DMS53 treated with DMSO at 0.1 percent for 48 hours (cell line): ENCODE data around the gene LPCAT1.
"Not testable (repeated sequence)": the region's sequence is repeated elsewhere in the genome, so short reads cannot be mapped to it uniquely, and the experiment has no call there.

Source experiments
- DNase-seq: peaks from one replicate; lab custom pipeline; 2025; ENCODE audit not compliant: unreplicated experiment; lab: John Stamatoyannopoulos, UW

Gene LPCAT1

DNA sequence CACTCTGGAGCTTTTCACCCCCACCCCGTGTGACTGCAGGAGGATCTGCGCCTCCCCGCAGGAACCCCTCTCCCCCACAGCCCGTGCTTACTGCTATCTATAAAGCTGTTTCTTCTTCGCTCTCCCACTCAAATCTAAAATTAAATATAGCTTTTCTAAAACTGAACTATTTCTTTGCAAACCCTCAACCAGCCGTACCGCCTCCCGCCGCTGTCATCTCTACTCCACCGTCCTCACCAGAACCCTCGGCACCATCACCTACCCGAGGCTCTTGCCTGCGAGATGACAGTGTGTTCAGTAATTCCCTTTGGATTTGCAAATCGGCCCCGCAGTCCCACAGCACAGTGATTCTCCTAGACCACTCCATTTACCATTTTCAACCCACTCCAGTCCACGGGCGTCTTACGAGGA lies 13.6 kb downstream of the LPCAT1 start:
- no peak for DNase-seq

DNA sequence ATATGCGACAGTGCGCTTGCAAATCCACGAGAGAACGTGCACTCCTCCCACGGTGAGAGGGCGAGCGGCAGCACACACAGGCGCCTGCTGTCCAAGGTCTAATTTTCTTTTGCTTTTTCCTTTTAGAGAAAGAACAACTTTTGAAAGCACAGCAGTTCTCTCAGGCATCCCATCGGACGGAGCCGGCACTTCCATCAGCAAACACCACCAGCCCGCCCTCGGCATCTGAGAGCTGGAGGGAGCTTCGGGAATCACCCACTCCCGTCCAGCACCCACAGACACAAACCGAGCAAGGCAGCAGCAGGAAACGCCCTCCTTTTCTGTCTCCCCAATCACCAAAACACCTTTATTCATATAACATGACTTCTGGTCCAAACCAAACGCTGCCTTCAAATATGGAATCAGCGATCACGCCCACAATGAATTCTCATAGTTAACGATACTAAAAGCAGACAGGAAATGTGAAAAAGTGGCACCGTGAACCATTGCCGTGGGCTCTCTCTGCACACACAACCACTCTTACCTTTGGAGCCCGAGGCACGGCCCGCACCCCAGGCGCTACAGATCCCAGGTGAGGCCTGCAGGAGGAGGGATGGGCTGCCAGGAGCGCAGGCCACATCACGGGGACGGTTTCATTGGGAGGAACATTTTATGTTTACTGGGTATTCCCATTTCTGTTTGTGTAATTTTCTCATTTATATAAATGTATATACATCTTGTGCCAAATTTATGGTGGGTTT lies 14.2 kb downstream of the LPCAT1 start:
- no peak for DNase-seq

DNA sequence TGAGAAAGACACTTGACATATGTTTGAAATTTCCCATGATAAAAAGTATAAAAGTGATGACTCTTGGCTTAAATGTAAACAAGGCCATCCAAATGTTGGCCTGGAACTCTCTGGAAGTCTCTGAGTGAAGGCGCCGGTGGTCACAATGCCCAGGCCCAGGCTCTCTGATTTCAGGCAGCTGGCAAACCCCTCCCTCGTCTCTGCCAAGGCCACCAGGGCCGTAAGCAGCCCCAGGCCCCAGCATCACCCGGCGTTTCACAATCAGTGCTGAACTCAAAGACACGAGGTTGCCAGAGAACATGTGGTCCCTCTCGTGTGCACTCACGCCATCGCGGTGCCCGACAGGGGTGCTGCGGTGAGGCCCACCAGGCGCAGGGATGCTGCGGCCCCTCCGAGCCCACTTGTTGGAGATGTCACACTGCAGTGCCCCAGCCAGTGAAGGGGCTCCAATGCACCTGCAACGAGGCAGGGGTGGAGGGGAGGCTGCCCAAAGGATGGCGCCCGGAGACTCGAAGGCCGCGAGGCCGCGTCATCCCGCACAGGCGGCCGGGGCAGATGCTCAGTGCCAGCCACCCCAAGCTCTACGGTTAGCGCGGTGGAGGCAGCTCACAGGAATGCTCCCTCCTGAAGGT lies 15.0 kb downstream of the LPCAT1 start:
- DNase-seq = no peak

DNA sequence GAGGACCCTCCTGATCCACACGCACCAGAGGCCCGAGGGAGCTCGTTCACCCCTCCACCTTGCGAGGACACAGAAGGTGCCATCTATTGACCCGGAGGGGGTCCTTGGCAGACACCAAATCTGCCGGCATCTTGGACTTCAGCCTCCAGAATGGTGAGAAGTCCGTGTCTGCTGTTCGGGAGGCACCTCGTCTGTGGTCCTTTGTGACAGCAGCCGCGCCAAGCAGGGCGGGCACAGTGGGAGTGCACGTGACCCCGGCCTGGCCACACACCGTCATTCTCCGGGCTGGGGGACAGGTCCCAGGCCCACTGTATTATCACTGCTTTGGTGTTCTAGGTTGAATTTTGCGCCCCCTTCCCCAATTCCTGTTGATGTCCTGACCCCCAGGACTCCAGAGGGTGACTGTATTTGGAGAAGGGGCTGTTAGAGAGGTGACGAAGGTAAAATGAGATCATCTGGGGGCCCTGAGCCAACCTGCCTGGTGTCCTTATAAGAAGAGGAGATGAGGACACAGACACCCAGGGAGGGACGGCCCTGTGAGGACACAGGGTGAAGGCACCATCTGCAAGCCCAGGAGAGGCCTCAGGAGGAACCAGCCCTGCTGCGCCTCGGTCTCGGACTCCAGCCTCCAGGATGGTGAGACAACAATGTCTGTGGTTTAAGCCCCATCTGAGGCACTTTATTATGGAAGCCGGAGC lies 15.7 kb downstream of the LPCAT1 start:
- no peak for DNase-seq

DNA sequence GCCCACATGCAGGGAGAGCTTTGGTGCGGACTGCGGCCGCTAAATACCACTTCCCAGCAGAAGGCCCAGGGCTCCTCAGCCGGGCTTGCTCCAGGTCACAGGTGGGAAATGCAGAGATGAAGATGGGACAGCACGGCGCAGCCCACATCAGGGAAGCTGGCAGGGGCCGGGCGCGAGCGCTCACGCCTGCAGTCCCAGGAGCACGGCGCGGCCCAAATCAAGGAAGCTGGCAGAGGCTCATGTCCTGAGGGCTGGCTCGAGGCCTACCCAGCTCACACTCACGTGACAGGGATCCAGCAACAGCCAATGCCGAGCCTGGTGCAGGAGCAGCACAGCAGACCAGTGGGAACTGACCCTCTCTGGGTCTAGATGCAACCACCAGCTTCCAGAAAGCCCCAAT lies 16.3 kb downstream of the LPCAT1 start:
- DNase-seq = no peak

DNA sequence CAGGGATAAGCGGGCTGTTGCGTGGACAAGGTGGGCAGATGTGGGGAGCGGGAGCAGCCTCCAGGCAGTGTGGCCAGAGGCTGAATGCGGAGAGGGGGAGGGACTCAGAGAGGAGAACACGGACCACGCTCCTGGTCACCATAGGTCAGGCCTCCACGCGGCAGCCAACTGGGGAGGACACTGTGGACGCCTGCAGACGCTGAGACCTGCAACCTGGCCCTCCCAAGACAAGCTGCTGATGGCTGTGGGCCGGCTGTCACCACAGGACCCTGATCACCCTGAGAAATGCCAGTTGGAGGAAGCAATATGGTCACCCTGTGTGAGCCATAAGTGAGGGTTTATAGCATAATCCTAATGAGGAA lies 16.8 kb downstream of the LPCAT1 start:
- no peak for DNase-seq

DNA sequence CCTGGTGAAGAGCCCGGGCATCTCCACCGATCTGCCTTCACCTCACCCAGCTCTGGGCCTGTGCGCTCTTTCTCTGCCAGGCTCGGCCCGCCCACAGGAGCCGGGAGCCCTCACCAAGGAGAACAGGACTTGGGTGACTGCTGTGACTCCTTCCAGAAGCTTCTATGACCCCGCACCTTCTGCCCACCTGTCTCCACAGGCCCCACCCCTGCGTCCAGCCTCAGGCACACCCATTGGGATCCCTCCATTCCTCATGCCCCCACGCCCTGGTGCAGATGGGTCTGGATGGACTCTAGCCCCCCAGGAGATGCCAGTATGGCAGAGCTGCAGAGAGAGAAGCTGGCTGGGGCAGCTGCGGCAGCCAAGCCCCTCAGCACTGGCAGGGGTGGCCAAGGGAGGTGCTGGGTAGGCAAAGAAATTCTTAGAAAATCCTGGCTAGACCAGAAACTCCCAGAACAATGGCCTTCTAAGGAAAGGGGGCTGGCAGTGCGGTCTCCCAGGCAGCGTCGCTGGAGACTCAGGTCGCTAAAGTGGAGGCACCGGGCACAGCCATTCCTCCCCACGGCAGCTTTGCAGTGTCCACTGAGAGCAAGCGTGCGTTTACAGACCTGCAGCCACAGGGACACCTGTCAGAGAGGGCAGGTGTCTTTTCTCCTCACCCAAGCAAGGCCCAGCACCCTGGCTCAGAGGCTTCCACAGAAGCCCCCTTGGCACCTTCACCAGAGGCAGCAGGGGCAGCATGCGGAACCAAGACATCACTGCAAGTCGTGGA lies 17.3 kb downstream of the LPCAT1 start:
- DNase-seq = no peak

DNA sequence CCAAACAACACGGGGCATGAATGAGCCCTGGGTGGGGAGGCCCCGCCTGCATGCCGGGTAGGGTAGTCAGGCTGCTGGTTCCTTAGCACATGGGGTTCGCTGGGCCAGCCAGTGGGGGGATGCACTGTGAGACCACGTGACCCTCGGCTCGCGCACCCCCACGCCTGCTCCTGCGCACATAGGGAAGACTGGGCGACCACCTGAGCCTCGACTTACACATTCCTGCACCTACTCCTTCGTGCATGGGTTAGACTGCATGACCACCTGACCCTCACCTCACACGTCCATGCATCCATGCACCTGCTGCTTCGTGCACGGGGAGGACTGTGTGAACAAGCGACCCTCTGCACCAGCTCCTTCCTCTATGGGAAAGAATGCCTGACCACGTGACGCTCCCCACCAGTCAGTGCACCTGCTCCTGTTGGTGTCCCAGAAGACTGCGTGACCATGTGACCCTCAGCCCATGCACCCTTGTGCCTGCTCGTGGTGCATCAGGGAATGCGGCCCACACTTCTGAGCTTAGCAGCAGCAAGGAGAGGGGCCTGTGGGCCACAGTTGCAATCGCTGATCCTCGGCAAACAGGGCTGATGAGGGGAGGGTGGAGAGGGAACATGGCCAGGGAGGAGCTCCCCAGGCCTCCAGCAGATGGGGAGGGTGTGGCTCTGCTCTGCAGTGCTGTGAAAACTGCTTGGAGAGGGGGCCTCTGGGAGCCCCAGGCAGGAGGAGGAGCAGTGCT lies 18.1 kb downstream of the LPCAT1 start:
- no peak for DNase-seq

DNA sequence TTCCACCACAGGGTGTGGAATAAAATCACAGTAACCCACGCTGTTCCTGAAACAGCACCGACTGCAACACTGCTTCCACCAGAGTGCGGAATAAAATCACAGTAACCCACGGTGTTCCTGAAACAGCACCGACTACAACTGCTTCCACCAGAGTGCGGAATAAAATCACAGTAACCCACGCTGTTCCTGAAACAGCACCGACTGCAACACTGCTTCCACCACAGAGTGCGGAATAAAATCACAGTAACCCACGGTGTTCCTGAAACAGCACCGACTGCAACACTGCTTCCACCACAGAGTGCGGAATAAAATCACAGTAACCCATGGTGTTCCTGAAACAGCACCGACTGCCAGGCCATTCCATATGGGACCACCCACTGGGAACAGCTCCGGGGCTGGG lies 18.7 kb downstream of the LPCAT1 start:
- not testable (repeated sequence) for DNase-seq

DNA sequence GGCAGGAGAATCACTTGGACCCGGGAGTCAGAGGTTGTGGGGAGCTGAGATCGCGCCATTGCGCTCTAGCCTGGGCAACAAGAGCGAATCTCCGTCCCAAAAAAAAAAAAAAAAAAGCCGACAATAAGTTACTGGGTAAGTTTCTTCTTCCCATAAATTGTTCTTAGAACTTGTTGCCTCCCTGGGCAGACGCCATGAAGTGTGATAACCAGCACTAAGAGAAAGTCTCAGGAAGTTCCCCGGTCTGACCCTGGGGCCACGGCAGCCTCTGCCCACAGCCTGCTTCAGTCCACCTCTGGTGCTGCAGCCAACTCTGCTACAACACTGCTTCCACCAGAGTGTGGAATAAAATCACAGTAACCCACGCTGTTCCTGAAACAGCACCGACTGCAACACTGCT lies 19.1 kb downstream of the LPCAT1 start:
- DNase-seq = no peak

DNA sequence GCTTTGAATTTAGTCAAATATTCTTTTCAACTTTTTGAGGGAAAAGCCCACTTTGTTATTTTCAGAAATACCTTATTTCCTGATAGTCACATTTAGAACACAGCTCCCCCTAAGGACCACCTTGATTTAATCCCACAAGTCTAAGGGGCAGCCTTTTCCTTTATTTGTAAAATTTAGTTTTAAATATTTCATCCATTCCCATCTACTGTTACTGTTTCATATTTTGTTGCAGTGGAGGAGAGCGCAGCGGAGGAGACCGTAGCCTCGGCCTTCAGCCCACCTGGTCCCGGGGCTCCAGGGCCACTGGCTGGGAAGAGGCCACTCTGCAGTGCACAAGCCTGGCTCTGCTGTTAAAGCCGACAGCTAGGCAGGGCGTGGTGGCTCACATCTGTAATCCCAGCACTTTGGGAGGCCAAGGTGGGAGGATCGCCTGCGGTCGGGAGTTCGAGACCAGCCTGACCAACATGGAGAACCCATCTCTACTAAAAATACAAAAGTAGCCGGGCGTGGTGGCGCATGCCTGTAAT lies 19.6 kb downstream of the LPCAT1 start:
- DNase-seq = no peak

DNA sequence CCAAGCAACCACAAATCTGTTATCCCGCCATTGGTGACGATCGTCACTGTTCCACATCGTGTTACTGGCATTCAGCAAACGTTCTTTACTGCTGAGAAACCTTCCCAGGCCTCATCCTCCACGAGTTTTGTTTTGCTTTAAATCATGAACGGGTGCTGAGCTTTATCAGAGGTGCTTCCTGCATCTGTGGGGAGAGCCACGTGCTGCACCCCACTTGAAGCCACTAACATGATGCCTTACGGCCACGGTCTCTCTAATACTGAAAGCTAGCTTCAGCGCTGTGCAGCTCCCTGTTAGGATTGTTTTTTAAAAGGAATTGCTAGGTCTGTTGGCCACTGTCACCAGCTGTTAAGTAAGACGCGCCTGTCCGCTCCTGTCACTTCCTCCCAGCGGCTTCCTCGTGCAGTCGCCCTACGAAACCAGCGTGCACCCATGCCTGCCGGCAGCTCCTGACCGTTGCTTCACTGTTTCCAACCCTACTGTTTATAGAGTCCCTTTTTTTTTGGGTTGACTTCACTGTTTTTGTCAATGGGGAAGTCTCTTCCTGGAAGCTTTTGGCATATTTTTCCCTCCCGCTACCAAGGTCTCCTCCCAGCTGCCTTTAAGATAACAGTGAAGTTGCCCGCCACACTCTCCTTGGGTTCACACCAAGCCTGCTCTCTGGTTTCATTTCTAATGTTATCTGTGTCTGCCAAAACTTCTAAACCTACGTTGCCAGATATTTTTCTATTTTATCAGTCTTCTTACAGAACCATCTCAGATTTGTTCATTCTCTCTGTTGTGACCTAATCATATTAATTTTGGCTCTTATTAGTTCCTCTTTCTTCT lies 20.3 kb downstream of the LPCAT1 start:
- no peak for DNase-seq

DNA sequence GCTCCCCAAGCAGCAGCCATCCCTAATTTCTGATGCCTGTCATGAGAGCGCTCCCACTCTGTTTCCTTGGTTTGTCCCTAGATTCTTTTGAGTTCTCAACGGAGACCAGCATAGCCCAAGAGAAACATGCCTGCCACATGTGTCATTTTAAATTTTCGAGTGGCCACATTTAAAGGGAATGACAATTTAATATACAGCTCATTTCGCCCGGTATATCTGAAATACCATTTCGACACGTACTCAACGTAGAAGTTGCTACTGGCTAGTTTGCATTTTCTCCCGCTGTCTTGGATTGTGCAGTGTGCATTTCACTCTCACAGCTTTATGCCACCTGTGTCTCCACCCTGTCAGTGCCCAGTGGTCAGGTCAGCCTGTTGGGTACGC lies 21.0 kb downstream of the LPCAT1 start:
- no peak for DNase-seq

DNA sequence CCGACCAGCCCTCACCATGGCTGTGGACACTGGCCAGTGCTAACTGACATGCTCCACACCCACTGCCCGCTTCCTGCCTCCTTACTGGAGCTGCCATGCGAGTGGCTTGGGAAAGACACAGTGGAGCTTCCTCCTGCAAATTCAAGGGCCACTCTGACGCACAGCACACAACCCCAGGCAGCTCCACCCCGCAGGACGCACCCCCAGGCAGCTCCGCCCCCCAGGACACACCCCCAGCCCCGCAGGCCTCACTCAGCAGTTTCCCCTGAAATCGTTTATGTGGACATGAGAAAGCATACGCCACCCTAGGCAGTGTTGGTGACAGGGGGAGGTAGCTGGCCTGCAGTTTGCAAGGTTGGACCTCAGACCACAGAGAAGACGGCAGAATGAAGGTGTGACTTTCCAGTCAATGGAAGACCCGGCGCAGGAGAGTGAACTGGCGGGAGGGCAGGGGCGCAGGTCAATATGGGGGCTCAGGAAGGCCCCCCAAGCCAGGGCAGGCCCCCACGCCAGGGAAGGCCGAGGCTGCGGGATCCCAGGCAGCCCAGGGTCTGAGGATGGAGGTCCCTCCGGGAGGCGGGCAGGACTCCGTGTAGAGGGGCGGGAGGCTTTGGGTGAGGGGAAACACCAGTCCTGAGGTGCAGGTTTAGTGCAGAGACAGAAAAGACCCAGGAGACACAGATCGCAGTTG lies 21.6 kb downstream of the LPCAT1 start:
- DNase-seq = peak; percentile 22

DNA sequence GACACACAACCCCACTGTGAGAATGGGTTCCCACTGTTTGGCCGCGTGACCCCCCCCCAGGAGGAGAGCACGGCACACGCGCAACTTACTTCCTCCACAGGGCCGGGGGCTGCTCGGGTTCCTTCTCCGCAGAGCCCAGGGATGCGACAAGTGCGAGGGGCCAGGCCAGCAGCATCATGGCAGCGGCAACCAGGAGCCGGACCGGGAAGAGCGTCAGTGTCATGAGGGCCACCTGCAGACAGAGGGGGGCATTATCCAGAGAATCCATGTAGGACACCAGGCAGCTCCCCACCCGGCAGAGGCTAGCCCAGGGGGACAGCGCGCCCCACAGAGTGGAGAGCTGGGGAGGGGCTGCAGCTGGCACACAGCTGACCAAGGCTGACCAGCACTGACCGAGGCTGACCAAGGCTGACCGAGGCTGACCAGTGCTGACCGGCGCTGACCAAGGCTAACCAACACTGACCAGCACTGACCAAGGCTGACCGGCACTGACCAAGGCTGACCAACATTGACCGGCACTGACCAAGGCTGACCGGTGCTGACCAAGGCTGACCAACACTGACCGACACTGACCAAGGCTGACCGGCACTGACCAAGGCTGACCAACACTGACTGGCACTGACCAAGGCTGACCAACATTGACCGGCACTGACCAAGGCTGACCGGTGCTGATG lies 22.3 kb downstream of the LPCAT1 start:
- no peak for DNase-seq

DNA sequence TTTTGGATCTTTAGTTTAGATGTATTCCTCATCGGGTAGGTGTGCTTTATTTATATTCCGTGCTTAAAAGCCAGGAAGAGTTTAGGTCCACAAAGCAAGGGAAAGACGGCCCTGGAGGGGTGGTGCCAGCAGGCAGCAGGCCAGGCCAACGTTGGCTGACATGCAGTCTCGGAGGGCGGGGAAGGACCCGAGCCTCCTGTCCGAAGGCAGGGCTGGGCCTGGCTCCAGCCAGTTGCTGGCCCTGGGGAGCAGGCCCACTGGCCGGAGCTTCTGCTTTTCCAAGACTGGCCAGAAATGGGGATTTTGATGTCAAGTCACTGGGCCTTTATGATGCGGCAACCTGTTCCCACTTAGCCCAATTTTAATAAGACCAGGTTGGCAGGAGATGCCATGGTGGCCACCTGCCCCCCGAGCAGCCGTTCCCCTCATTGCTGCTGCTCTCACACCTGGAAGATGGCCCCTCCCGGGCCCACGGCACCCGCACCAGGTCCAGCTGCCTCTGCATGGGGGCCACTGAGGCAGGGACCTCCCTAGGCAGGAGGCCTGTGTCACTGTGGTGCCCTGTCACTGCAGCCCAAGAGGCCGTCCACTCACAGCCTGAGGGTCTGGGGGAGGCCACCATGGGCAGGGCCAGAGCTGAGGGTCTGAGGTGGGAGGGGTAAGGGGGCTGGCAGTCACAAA lies 23.2 kb downstream of the LPCAT1 start:
- DNase-seq = no peak

DNA sequence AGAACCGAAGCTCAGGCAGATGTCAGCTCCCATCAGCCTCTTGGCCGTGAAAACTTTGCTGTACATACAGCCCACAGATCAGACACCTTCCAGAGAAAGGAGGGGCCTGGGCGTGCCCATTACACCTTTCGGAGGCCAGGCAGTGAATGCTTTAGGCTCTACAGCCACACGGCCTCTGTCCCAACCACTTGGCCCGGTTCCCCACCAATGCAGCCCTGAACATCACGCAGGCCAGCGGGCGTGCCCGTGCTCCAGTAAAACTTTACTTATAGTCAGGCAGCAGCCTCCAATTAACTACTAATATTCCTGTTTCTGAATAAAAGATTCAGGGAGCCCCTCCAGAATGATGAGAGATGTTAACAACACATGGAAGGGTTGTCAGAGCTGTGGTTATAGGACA lies 23.9 kb downstream of the LPCAT1 start:
- no peak for DNase-seq
